SK-N-SH treated with all-trans-retinoic acid at 6 μM for 48 hours (cell line): ENCODE measurements around the gene GPD1.

Experiments
- ARNTL ChIP-seq: fragments of 450-650 bp; formaldehyde crosslinking; IDR thresholded peaks from 2 replicates; pipeline ENCODE4 v1.5.0; 2020; ENCODE audit warnings: low read depth, mild to moderate bottlenecking, moderate library complexity, borderline replicate concordance
- BACH2 ChIP-seq: fragments of 250-450 bp; sonication (Bioruptor Pico); IDR thresholded peaks from 2 replicates; pipeline ENCODE4 v1.9.0; 2021; ENCODE audit warnings: mild to moderate bottlenecking, borderline replicate concordance
- GLIS3 ChIP-seq: fragments of 250-450 bp; sonication (Bioruptor Pico); IDR thresholded peaks from 2 replicates; pipeline ENCODE4 v1.5.0; 2020; ENCODE audit warnings: mild to moderate bottlenecking, moderate library complexity
- PPARA ChIP-seq: fragments of 250-450 bp; sonication (Bioruptor Pico); IDR thresholded peaks from 2 replicates; pipeline ENCODE4 v1.5.0; 2020; ENCODE audit warnings: mild to moderate bottlenecking, borderline replicate concordance
- ZFP30 ChIP-seq: fragments of 450-650 bp; formaldehyde crosslinking; IDR thresholded peaks from 2 replicates; pipeline ENCODE4 v1.5.0; 2022; ENCODE audit warnings: mild to moderate bottlenecking, moderate library complexity
- ZNF565 ChIP-seq: fragments of 450-650 bp; formaldehyde crosslinking; conservative IDR thresholded peaks from 2 replicates; pipeline ENCODE4 v1.5.0; 2020; ENCODE audit warnings: low read depth, mild to moderate bottlenecking, moderate library complexity
- ZNF70 ChIP-seq: fragments of 450-650 bp; formaldehyde crosslinking; IDR thresholded peaks from 2 replicates; pipeline ENCODE4 v1.5.0; 2020; ENCODE audit warnings: mild to moderate bottlenecking, moderate library complexity
- TF ChIP-seq, protein P1 (sequence below): fragments of 250-450 bp; sonication (Bioruptor Pico); IDR thresholded peaks from 2 replicates; pipeline ENCODE4 v1.8.0; 2020; ENCODE audit warnings: mild to moderate bottlenecking, moderate library complexity, borderline replicate concordance
- TF ChIP-seq, protein P2 (sequence below): fragments of 250-450 bp; sonication (Bioruptor Pico); IDR thresholded peaks from 2 replicates; pipeline ENCODE4 v1.8.0; 2021; ENCODE audit warnings: low read depth, mild to moderate bottlenecking, moderate library complexity, borderline replicate concordance
- TF ChIP-seq, protein P3 (sequence below): fragments of 250-450 bp; sonication (Bioruptor Pico); IDR thresholded peaks from 2 replicates; pipeline ENCODE4 v1.5.1; 2020; ENCODE audit warnings: low read depth, mild to moderate bottlenecking, moderate library complexity

DNA sequence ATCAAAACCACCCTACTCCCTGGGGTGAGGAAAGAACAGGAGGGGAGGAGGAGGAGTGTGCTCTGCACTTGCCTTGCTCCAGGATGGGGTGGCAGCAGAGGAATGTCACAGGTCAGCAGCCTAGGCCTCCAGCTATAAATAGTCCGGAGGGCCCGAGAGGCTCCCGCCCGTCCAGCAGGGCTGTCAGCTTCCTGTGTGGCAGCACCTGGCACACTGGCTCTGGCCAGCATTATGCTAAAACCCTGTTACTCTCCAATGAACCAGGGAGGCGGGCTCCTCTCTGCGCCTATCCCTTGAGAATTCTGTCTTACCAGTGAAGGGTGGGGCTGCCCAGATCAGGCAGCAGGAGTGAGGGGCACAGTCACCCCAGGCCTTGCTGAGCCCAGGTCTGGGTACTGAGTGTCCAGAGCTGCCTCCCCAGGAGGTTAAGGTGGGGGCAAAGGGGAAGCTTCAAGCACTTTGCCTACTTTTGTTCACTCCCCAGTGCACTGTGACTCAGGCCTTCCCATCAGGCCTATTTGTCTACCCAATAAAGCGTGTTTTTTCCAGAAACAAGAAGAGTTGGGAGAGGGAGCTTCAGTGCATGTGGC, 7.0 kb downstream of the GPD1 start:
- TF ChIP-seq ARNTL (CRISPR knock-in tag) (no peak), ZFP30 (no peak), ZNF70 (no peak), ZNF565 (CRISPR knock-in tag) (no peak), GLIS3 (no peak), PPARA (CRISPR knock-in tag) (no peak), BACH2 (CRISPR knock-in tag) (no peak)
- TF ChIP-seq, protein P1, sequence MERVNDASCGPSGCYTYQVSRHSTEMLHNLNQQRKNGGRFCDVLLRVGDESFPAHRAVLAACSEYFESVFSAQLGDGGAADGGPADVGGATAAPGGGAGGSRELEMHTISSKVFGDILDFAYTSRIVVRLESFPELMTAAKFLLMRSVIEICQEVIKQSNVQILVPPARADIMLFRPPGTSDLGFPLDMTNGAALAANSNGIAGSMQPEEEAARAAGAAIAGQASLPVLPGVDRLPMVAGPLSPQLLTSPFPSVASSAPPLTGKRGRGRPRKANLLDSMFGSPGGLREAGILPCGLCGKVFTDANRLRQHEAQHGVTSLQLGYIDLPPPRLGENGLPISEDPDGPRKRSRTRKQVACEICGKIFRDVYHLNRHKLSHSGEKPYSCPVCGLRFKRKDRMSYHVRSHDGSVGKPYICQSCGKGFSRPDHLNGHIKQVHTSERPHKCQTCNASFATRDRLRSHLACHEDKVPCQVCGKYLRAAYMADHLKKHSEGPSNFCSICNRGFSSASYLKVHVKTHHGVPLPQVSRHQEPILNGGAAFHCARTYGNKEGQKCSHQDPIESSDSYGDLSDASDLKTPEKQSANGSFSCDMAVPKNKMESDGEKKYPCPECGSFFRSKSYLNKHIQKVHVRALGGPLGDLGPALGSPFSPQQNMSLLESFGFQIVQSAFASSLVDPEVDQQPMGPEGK = no peak
- TF ChIP-seq, protein P2, sequence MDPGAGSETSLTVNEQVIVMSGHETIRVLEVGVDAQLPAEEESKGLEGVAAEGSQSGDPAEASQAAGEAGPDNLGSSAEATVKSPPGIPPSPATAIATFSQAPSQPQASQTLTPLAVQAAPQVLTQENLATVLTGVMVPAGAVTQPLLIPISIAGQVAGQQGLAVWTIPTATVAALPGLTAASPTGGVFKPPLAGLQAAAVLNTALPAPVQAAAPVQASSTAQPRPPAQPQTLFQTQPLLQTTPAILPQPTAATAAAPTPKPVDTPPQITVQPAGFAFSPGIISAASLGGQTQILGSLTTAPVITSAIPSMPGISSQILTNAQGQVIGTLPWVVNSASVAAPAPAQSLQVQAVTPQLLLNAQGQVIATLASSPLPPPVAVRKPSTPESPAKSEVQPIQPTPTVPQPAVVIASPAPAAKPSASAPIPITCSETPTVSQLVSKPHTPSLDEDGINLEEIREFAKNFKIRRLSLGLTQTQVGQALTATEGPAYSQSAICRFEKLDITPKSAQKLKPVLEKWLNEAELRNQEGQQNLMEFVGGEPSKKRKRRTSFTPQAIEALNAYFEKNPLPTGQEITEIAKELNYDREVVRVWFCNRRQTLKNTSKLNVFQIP (CRISPR knock-in tag) = no peak
- TF ChIP-seq, protein P3, sequence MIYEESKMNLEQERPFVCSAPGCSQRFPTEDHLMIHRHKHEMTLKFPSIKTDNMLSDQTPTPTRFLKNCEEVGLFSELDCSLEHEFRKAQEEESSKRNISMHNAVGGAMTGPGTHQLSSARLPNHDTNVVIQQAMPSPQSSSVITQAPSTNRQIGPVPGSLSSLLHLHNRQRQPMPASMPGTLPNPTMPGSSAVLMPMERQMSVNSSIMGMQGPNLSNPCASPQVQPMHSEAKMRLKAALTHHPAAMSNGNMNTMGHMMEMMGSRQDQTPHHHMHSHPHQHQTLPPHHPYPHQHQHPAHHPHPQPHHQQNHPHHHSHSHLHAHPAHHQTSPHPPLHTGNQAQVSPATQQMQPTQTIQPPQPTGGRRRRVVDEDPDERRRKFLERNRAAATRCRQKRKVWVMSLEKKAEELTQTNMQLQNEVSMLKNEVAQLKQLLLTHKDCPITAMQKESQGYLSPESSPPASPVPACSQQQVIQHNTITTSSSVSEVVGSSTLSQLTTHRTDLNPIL (CRISPR knock-in tag) = no peak
